Measurements from ENCODE around the gene RBM4. TPM values are rescaled to one million over a fixed set of nuclear protein-coding genes. Genes with fewer than 3 reads are reported as not detected.

The RBM4 gene
- total RNA-seq, 4 donors from 2014 or later: 104 to 147 (median 131) TPM

- H3K4me1 ChIP-seq: peaks cover 23 to 38% of the 10 kb centered on the region in 2 donors
- H3K9me3 ChIP-seq: no peaks in the 10 kb centered on the region
- H3K27me3 ChIP-seq: no peaks in the 10 kb centered on the region
- TF ChIP-seq CTCF (IDR thresholded peaks at IDR 0.05) (no peak), POLR2A (IDR thresholded peaks at IDR 0.05) (no peak)
- H3K4me3 ChIP-seq (replicated peaks in 1 of 3): no peak overlapping the region
- WGBS, 2 donors: 34 to 44% methylated on average over 2 of the region's 2 CpGs
- intact Hi-C loops (cut with DNase I): loop anchor here (5.0 kb wide), 2 partner anchors 38 to 268 kb away; partner anchors contain the start of gene RBM4
- no peak for DNase-seq
- H3K36me3 ChIP-seq: no peaks in the 10 kb centered on the region
- H3K27ac ChIP-seq: no peak overlapping the region
Observed at GRCh38 chr11:66674964-66675602, 36.6 kb downstream of the RBM4 start.

GRCh38 chr11:66676282-66676919 lies 37.9 kb downstream of the RBM4 start:
- Histone ChIP-seq H3K36me3 (no peaks in the 10 kb centered on the region), H3K27ac (no peak overlapping the region), H3K9me3 (no peaks in the 10 kb centered on the region), H3K27me3 (no peaks in the 10 kb centered on the region), H3K4me3 (replicated peaks in 1 of 3) (peak overlapping the region in 1 of 3 donors; percentile 49), H3K4me1 (peaks cover 23 to 38% of the 10 kb centered on the region in 2 donors)
- WGBS, 2 donors: 67 to 73% methylated on average over 16 of the region's 16 CpGs
- intact Hi-C loops (cut with DNase I): loop anchor here (5.0 kb wide), 2 partner anchors 39 to 269 kb away; partner anchors contain the start of gene RBM4
- no peak for TF ChIP-seq POLR2A (IDR thresholded peaks at IDR 0.05)
- TF ChIP-seq CTCF (IDR thresholded peaks at IDR 0.05): no peak
- DNase-seq: no peak

GRCh38 chr11:66676931-66677598 lies 38.6 kb downstream of the RBM4 start:
- Histone ChIP-seq H3K27me3 (no peaks in the 10 kb centered on the region), H3K27ac (peak overlapping the region; percentile 66 to 85 (median 79)), H3K4me1 (peaks cover 23 to 38% of the 10 kb centered on the region in 2 donors), H3K9me3 (no peaks in the 10 kb centered on the region), H3K36me3 (no peaks in the 10 kb centered on the region), H3K4me3 (replicated peaks in 1 of 3) (peak overlapping the region; percentile 39 to 49 (median 47))
- TF ChIP-seq CTCF (IDR thresholded peaks at IDR 0.05) (no peak), POLR2A (IDR thresholded peaks at IDR 0.05) (no peak)
- intact Hi-C loops (cut with DNase I): loop anchor here (5.0 kb wide), 2 partner anchors 40 to 270 kb away; partner anchors contain the start of gene RBM4
- WGBS, 2 donors: 9 to 18% methylated on average over 24 to 27 of the region's 27 CpGs
- no peak for DNase-seq

- Histone ChIP-seq H3K9me3 (no peaks in the 10 kb centered on the region), H3K4me1 (peaks cover 23 to 34% of the 10 kb centered on the region in 2 donors), H3K4me3 (replicated peaks in 1 of 3) (peak within 1 kb of the TSS; percentile 39 to 49 (median 47)), H3K27me3 (no peaks in the 10 kb centered on the region), H3K27ac (peak within 1 kb of the TSS; percentile 66 to 85 (median 79)), H3K36me3 (no peaks in the 10 kb centered on the region)
- intact Hi-C loops (cut with DNase I): loop anchor here (2.0 to 5.0 kb wide), 3 partner anchors 40 to 270 kb away; partner anchors contain the start of gene RBM4
- 2% methylated on average over 23 to 33 of the region's 61 CpGs for WGBS, 2 donors
- TF ChIP-seq POLR2A (IDR thresholded peaks at IDR 0.05) (peak; percentile 67 to 86), CTCF (IDR thresholded peaks at IDR 0.05) (no peak)
- DNase-seq: peak; percentile 97
Observed at GRCh38 chr11:66677599-66678375, 39.3 kb downstream of the RBM4 start, which contains the start of gene RBM4B. RBM4B (minus strand) TSS chr11:66677887; CDS start chr11:66677079, 808 bp downstream.
